ENCODE results near the gene ITGB2. TPM values are rescaled to one million over a fixed set of nuclear protein-coding genes. Genes with fewer than 3 reads are reported as not detected.

Gene ITGB2
- total RNA-seq, 1 experiment from 2014 or later: 1.4 TPM

DNA sequence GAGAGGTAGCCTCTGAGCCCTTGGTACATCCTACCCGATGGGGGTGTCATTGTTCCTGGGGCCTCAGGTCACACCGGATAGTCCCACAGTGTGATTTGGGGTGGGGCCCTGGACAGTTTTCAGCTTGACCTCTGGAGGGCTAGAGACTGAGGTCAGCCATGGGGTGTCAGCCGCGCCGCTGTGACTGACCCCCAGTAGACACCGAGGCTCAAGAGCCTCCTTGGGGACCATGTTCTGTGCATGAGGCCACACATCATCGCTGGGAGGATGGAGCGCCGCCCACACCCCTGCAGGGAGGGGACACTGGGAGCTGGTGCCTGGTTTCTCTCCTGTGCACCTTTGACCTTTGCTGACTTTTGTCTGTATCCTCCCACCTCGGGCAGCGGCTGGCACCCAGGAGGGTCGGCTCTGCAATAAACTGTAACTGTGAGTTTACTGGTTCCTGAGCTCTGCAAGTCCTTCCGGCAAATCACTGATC lies 22.6 kb downstream of the ITGB2 start:
- no peaks in the 10 kb centered on the region for H3K27me3 ChIP-seq (ENCODE audit: control insufficient read depth, insufficient read depth, low read length)
- DNase-seq: no peak
- H3K36me3 ChIP-seq (replicated peaks; ENCODE audit: control insufficient read depth, insufficient read depth, low read length): no peaks in the 10 kb centered on the region
- no peak overlapping the region for H3K4me3 ChIP-seq (ENCODE audit: insufficient read depth, low read depth, low read length)

DNA sequence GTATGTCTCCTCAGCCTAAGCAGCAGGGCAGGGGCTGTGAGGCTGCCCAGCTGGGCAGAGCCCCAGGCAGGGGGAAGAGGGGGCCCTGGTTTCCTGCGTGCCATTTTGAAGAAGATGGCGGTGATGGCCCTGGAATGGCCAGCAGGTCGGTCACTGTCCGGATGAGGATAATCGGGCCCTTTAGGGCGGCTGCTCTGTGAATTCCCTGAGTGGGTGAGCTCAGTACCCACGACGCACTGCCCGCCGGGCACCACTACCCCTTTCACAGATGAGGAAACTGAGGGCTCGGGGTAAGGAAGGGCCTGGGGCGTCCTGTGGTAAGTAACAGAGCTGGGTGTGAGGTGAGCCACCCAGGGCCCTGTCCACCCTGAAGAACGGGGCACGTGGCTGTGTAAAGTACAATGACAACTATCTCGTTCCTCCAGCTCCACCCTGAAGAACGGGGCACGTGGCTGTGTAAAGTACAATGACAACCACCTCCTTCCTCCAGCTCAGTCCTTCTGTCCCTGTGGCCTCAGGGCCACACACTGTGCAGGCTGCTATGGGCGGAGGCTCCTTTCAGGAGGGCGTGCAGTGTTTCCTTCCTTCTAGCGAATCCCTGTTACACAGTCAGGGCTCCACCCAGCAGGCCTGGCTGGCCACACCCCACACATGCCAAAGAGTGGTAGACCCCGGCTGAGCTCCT lies 23.2 kb downstream of the ITGB2 start:
- no peaks in the 10 kb centered on the region for H3K36me3 ChIP-seq (replicated peaks; ENCODE audit: control insufficient read depth, insufficient read depth, low read length)
- H3K4me3 ChIP-seq (ENCODE audit: insufficient read depth, low read depth, low read length): no peak overlapping the region
- peak; percentile 88 for DNase-seq
- no peaks in the 10 kb centered on the region for H3K27me3 ChIP-seq (ENCODE audit: control insufficient read depth, insufficient read depth, low read length)

GRCh38 chr21:44896561-44897286 lies 24.0 kb downstream of the ITGB2 start:
- Histone ChIP-seq H3K36me3 (replicated peaks; ENCODE audit: control insufficient read depth, insufficient read depth, low read length) (no peaks in the 10 kb centered on the region), H3K27me3 (ENCODE audit: control insufficient read depth, insufficient read depth, low read length) (no peaks in the 10 kb centered on the region), H3K4me3 (ENCODE audit: insufficient read depth, low read depth, low read length) (no peak overlapping the region)
- DNase-seq: no peak

- DNase-seq: no peak
- Histone ChIP-seq H3K36me3 (replicated peaks; ENCODE audit: control insufficient read depth, insufficient read depth, low read length) (no peaks in the 10 kb centered on the region), H3K4me3 (ENCODE audit: insufficient read depth, low read depth, low read length) (no peak overlapping the region), H3K27me3 (ENCODE audit: control insufficient read depth, insufficient read depth, low read length) (no peaks in the 10 kb centered on the region)
Observed at GRCh38 chr21:44895859-44896258, 24.8 kb downstream of the ITGB2 start.

DNA sequence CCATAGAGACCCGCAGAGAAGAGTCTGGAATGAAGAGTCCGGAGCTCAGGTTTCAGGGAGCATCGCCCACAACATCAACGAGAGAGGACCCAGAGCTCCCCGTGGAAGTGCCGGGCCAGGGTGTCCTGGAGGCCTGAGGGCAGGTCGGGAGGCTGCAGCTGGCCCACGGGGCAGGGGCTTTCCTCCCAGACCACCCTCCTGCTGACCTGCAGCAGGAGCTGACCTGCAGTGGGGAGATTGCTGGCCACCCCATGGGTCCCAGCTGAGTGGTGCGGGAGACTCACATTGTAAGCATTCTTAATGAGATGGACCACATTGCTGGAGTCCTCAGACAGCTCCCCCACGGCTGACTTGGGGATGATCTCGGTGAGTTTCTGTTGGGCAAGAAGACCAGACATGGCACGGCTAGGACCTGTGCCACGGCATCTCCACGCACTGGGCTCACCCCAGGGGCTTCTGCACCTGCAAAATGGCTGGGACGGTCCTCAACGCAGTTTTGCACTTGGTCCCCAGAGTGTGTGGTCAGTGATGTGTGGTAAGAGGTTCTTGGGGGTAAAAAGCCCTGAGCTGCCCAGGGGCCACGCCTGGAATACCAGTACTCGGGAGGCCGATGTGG lies 25.9 kb downstream of the ITGB2 start:
- no peaks in the 10 kb centered on the region for H3K36me3 ChIP-seq (replicated peaks; ENCODE audit: control insufficient read depth, insufficient read depth, low read length)
- no peaks in the 10 kb centered on the region for H3K27me3 ChIP-seq (ENCODE audit: control insufficient read depth, insufficient read depth, low read length)
- DNase-seq: no peak
- H3K4me3 ChIP-seq (ENCODE audit: insufficient read depth, low read depth, low read length): no peak overlapping the region

DNA sequence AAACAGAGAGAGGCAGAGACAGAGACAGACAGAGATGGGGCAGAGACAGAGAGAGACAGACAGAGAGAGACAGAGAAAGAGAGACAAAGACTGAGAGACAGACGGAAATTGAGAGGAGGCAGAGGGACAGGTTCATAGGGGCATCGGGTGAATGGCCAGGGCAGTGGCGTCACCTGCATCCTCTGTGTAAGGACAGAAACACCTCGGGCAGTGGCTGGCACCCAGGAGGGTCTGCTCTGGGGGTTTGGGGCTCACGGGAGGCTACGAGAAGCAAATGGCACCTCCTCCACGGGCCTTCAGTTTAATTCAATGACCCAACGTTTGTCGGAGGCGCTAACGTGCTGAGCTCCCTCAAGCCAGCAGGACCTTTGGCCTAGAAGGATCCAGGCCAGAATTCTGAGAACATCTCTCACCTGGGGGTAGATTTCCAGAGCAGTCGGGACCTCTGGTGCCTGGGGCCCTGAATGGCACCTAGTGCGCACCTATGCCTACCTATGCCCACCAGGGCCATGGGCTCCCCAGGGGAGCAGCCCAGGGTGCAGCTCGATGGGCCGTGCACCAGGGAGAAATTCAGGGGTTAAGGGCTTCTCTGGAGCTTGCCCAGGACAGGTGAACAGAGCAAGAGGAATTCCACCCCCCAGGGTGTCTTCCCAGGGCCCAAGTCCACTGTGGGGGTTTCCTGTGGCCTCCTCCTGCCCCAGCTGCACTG lies 26.6 kb downstream of the ITGB2 start:
- DNase-seq: no peak
- H3K4me3 ChIP-seq (ENCODE audit: insufficient read depth, low read depth, low read length): no peak overlapping the region
- H3K27me3 ChIP-seq (ENCODE audit: control insufficient read depth, insufficient read depth, low read length): no peaks in the 10 kb centered on the region
- H3K36me3 ChIP-seq (replicated peaks; ENCODE audit: control insufficient read depth, insufficient read depth, low read length): no peaks in the 10 kb centered on the region

- Histone ChIP-seq H3K27me3 (ENCODE audit: control insufficient read depth, insufficient read depth, low read length) (no peaks in the 10 kb centered on the region), H3K4me3 (ENCODE audit: insufficient read depth, low read depth, low read length) (no peak overlapping the region), H3K36me3 (replicated peaks; ENCODE audit: control insufficient read depth, insufficient read depth, low read length) (no peaks in the 10 kb centered on the region)
- DNase-seq: no peak
Observed at GRCh38 chr21:44893278-44893556, 27.5 kb downstream of the ITGB2 start.

GRCh38 chr21:44892536-44893277 lies 28.0 kb downstream of the ITGB2 start:
- DNase-seq: peak; percentile 92
- Histone ChIP-seq H3K4me3 (ENCODE audit: insufficient read depth, low read depth, low read length) (no peak overlapping the region), H3K36me3 (replicated peaks; ENCODE audit: control insufficient read depth, insufficient read depth, low read length) (no peaks in the 10 kb centered on the region), H3K27me3 (ENCODE audit: control insufficient read depth, insufficient read depth, low read length) (no peaks in the 10 kb centered on the region)

GRCh38 chr21:44892095-44892494 lies 28.6 kb downstream of the ITGB2 start:
- no peaks in the 10 kb centered on the region for H3K27me3 ChIP-seq (ENCODE audit: control insufficient read depth, insufficient read depth, low read length)
- no peak overlapping the region for H3K4me3 ChIP-seq (ENCODE audit: insufficient read depth, low read depth, low read length)
- DNase-seq: no peak
- no peaks in the 10 kb centered on the region for H3K36me3 ChIP-seq (replicated peaks; ENCODE audit: control insufficient read depth, insufficient read depth, low read length)

GRCh38 chr21:44891631-44892031 lies 29.1 kb downstream of the ITGB2 start:
- no peak for DNase-seq
- no peaks in the 10 kb centered on the region for H3K27me3 ChIP-seq (ENCODE audit: control insufficient read depth, insufficient read depth, low read length)

GRCh38 chr21:44890961-44891541 lies 29.6 kb downstream of the ITGB2 start:
- no peaks in the 10 kb centered on the region for H3K27me3 ChIP-seq (ENCODE audit: control insufficient read depth, insufficient read depth, low read length)
- H3K4me3 ChIP-seq (ENCODE audit: insufficient read depth, low read depth, low read length): no peak overlapping the region
- no peak for DNase-seq
- no peaks in the 10 kb centered on the region for H3K36me3 ChIP-seq (replicated peaks; ENCODE audit: control insufficient read depth, insufficient read depth, low read length)

More at GRCh38 chr21:44891631-44892031, 29.1 kb downstream of the ITGB2 start:
- Histone ChIP-seq H3K36me3 (replicated peaks; ENCODE audit: control insufficient read depth, insufficient read depth, low read length) (no peaks in the 10 kb centered on the region), H3K4me3 (ENCODE audit: insufficient read depth, low read depth, low read length) (no peak overlapping the region)

GRCh38 chr21:44890338-44890931 lies 30.3 kb downstream of the ITGB2 start:
- DNase-seq: no peak
- H3K36me3 ChIP-seq (replicated peaks; ENCODE audit: control insufficient read depth, insufficient read depth, low read length): no peaks in the 10 kb centered on the region
- H3K4me3 ChIP-seq (ENCODE audit: insufficient read depth, low read depth, low read length): no peak overlapping the region
- H3K27me3 ChIP-seq (ENCODE audit: control insufficient read depth, insufficient read depth, low read length): no peaks in the 10 kb centered on the region

DNA sequence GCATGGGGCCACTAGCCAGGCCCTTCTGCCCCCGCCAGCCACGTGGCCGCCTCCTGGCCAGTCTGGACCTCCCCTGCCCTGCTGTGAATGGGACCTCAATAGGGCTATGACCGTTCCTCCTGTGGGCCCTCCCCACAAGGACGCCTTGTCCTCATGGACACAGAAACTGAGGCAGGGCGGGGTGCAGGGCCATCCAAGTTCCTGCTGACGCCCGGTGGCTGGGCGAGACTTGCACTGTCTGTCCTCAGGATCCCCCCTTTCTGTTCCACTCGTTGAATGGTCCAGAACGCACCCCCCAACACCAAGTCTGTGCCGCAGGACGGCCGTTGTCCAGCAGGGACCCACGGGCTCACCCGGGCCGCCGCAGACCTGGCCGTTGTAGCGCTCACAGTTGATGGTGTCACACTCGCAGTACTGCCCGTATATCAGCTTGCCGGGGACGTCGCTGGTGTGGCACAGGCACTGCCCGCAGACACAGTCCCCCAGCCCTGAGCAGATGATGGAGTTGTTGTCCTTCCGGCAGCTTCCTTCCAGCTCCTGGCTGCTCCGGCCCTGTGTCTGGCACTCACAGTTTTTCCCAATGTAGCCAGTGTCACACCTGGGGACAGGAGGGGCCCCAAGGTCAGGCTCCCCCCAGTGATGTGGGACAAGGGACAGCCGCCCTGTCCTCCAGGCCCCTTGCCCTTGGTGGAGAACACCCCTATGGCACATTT lies 30.9 kb downstream of the ITGB2 start:
- Histone ChIP-seq H3K4me3 (ENCODE audit: insufficient read depth, low read depth, low read length) (no peak overlapping the region), H3K36me3 (replicated peaks; ENCODE audit: control insufficient read depth, insufficient read depth, low read length) (no peaks in the 10 kb centered on the region), H3K27me3 (ENCODE audit: control insufficient read depth, insufficient read depth, low read length) (no peaks in the 10 kb centered on the region)
- peak; percentile 60 for DNase-seq
